ENCODE measurements around the gene MAMSTR. TPM values are rescaled to one million over a fixed set of nuclear protein-coding genes. Genes with fewer than 3 reads are reported as not detected.

The MAMSTR gene
- total and polyA plus RNA-seq, 4 experiments from 2014 or later = 0.71 to 2.5 (median 1.4) TPM

GRCh38 chr19:48751845-48752495 lies 32.4 kb upstream of the MAMSTR start:
- H3K4me3 Mint-ChIP-seq = peak overlapping the region; percentile 77 to 91 (median 86)
- peak in 1 of 5 donors; percentile 19 for DNase-seq
- CTCF ChIA-PET (ENCODE audit: partially characterized antibody) = interaction anchor here (1.0 kb wide), 1 partner anchor 34 kb away, joined by 3 read pairs; no protein-coding TSS in a partner anchor
- H3K27ac Mint-ChIP-seq = peak overlapping the region; percentile 2 to 89 (median 52)
- H3K27me3 Mint-ChIP-seq = peaks cover 6 to 11% of the 10 kb centered on the region in 2 donors
- peaks cover 0 to 1% (median 0%) of the 10 kb centered on the region in 8 donors for H3K9me3 Mint-ChIP-seq
- no peaks in the 10 kb centered on the region for H3K36me3 ChIP-seq (ENCODE audit: insufficient read depth, low read length)
- peaks cover 22% of the 10 kb centered on the region for H3K4me1 ChIP-seq (ENCODE audit: insufficient read depth, low read length)
- H3K27ac ChIP-seq (ENCODE audit: low read depth, low read length) = no peak overlapping the region
- no peaks in the 10 kb centered on the region for H3K9me3 ChIP-seq (ENCODE audit: control insufficient read depth in 1 of 2, low read length in 2 of 2)
- H3K4me3 ChIP-seq (ENCODE audit: low read length in 2 of 2) = peak overlapping the region in 1 of 2 donors; percentile 45
- H3K4me1 Mint-ChIP-seq = peaks cover 13 to 29% (median 20%) of the 10 kb centered on the region in 4 donors
- H3K27me3 ChIP-seq (ENCODE audit: insufficient read depth, low read length) = no peaks in the 10 kb centered on the region
- POLR2A ChIA-PET (ENCODE audit: partially characterized antibody) = interaction anchor here (1.1 to 1.2 kb wide), 2 partner anchors 12 to 77 kb away, joined by 3 to 4 read pairs; no protein-coding TSS in a partner anchor
- intact Hi-C loops (cut with micrococcal nuclease) = no loop called here
- H3K36me3 Mint-ChIP-seq = no peaks in the 10 kb centered on the region

DNA sequence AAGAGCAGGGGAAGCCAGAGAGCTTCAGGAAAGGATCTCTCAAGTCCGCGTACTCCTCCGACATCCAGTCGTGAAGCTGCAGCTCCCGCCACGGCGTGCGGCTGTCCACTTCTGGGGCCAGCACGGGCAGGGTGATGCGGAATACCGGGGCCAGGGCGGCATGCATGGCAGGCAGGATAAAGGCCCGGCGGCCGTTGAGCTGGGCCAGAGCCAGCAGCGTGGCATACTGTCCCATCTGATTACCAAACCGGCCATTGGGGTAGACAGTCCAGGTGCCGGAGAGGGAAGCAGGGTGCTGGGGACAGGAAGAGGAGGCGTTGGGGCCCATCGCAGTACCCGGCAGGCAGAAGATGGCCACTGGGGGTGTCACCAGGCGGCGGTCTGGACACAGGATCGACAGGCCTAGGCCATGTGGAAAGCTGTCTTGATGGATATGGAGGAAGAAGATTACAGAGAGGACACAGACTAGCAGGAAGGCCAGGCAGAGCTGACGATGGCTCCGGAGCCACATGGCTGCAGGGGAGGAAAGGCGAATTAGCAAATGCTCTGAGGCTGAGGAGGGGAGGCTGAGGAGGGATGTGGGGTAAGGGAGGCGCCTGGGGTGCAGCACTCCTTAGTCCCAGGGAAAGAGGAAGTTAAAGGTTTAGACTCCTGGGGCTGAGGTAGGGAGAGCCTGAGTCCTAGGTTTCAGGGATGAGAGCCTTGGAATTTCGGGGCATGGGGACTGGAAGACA lies 31.4 kb upstream of the MAMSTR start:
- peaks cover 0 to 1% (median 0%) of the 10 kb centered on the region in 8 donors for H3K9me3 Mint-ChIP-seq
- intact Hi-C loops (cut with micrococcal nuclease) = no loop called here
- no peak for DNase-seq
- ChIA-PET POLR2A (ENCODE audit: partially characterized antibody) (interaction anchor here (1.0 kb wide), 1 partner anchor 12 kb away, joined by 5 read pairs; no protein-coding TSS in a partner anchor), CTCF (ENCODE audit: partially characterized antibody) (interaction anchor here (1.0 kb wide), 1 partner anchor 33 kb away, joined by 3 read pairs; no protein-coding TSS in a partner anchor)
- no peaks in the 10 kb centered on the region for H3K36me3 Mint-ChIP-seq
- H3K4me1 Mint-ChIP-seq = peaks cover 15 to 36% (median 24%) of the 10 kb centered on the region in 4 donors
- H3K9me3 ChIP-seq (ENCODE audit: control insufficient read depth in 1 of 2, low read length in 2 of 2) = no peaks in the 10 kb centered on the region
- no peak overlapping the region for H3K4me3 ChIP-seq (ENCODE audit: low read length in 2 of 2)
- H3K27me3 ChIP-seq (ENCODE audit: insufficient read depth, low read length) = peaks cover 5% of the 10 kb centered on the region
- no peak overlapping the region for H3K27ac ChIP-seq (ENCODE audit: low read depth, low read length)
- H3K27ac Mint-ChIP-seq = peak overlapping the region in 4 of 7 donors; percentile 17 to 54 (median 28)
- peaks cover 9 to 11% of the 10 kb centered on the region in 2 donors for H3K27me3 Mint-ChIP-seq
- peaks cover 28% of the 10 kb centered on the region for H3K4me1 ChIP-seq (ENCODE audit: insufficient read depth, low read length)
- H3K36me3 ChIP-seq (ENCODE audit: insufficient read depth, low read length) = no peaks in the 10 kb centered on the region
- H3K4me3 Mint-ChIP-seq = peak overlapping the region; percentile 30 to 91 (median 64)

GRCh38 chr19:48750351-48750750 lies 30.8 kb upstream of the MAMSTR start:
- intact Hi-C loops (cut with micrococcal nuclease) = no loop called here
- Histone ChIP-seq H3K36me3 (ENCODE audit: insufficient read depth, low read length) (no peaks in the 10 kb centered on the region), H3K27ac (ENCODE audit: low read depth, low read length) (no peak overlapping the region), H3K4me3 (ENCODE audit: low read length in 2 of 2) (no peak overlapping the region), H3K9me3 (ENCODE audit: control insufficient read depth in 1 of 2, low read length in 2 of 2) (no peaks in the 10 kb centered on the region), H3K27me3 (ENCODE audit: insufficient read depth, low read length) (peaks cover 5% of the 10 kb centered on the region), H3K4me1 (ENCODE audit: insufficient read depth, low read length) (peaks cover 28% of the 10 kb centered on the region)
- Mint-ChIP-seq H3K27me3 (peaks cover 10 to 11% of the 10 kb centered on the region in 2 donors), H3K36me3 (no peaks in the 10 kb centered on the region), H3K9me3 (peaks cover 0 to 1% (median 0%) of the 10 kb centered on the region in 8 donors), H3K27ac (peak overlapping the region in 2 of 7 donors; percentile 17 to 31), H3K4me3 (no peak overlapping the region), H3K4me1 (peaks cover 15 to 37% (median 24%) of the 10 kb centered on the region in 4 donors)
- ChIA-PET CTCF (ENCODE audit: partially characterized antibody) (interaction anchor here (0.8 kb wide), 1 partner anchor 26 kb away, joined by 3 read pairs; no protein-coding TSS in a partner anchor), POLR2A (ENCODE audit: partially characterized antibody) (interaction anchor here (1.0 kb wide), 1 partner anchor 11 kb away, joined by 5 read pairs; no protein-coding TSS in a partner anchor)
- DNase-seq = no peak

DNA sequence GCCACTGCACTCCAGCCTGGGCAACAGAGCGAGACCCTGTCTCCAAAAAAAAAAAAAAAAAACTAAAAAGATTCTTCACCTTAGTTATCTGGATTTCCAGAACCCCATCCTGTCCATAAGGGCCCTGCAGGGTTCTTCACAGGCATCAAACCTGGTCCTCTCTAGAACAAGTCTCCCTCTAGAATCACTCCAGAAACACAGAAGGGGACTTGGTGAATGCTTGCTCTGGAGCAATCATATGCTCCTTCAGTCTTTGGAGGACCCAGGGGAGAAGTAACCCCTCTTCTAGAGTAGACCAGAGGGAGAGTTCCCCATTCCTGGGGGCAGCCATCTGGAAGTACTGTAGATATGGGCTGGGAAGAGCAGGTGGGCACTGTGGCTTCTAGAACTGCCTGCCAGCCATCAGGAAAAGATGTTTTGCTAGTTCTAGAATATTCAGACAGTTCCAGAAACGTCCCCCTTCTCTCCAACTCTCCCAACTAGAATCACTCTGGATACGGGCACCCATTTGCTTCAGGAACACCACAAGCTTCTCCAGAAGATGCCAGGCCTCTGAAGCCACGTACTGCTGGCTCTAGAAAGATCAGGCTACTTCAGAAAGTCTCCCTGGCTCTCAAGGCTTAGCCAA lies 30.2 kb upstream of the MAMSTR start:
- Histone ChIP-seq H3K36me3 (ENCODE audit: insufficient read depth, low read length) (no peaks in the 10 kb centered on the region), H3K27ac (ENCODE audit: low read depth, low read length) (no peak overlapping the region), H3K4me3 (ENCODE audit: low read length in 2 of 2) (no peak overlapping the region), H3K27me3 (ENCODE audit: insufficient read depth, low read length) (peaks cover 5% of the 10 kb centered on the region), H3K9me3 (ENCODE audit: control insufficient read depth in 1 of 2, low read length in 2 of 2) (no peaks in the 10 kb centered on the region), H3K4me1 (ENCODE audit: insufficient read depth, low read length) (peaks cover 28% of the 10 kb centered on the region)
- ChIA-PET CTCF (ENCODE audit: partially characterized antibody) (interaction anchor here (0.8 kb wide), 1 partner anchor 25 kb away, joined by 3 read pairs; no protein-coding TSS in a partner anchor), POLR2A (ENCODE audit: partially characterized antibody) (no interaction called here)
- peak in 1 of 5 donors; percentile 27 for DNase-seq
- no peak overlapping the region for H3K4me3 Mint-ChIP-seq
- no peaks in the 10 kb centered on the region for H3K36me3 Mint-ChIP-seq
- no peak overlapping the region for H3K27ac Mint-ChIP-seq
- H3K9me3 Mint-ChIP-seq = peaks cover 0 to 1% (median 0%) of the 10 kb centered on the region in 8 donors
- peaks cover 15 to 37% (median 25%) of the 10 kb centered on the region in 4 donors for H3K4me1 Mint-ChIP-seq
- intact Hi-C loops (cut with micrococcal nuclease) = no loop called here
- H3K27me3 Mint-ChIP-seq = peaks cover 8 to 11% of the 10 kb centered on the region in 2 donors

GRCh38 chr19:48746738-48747575 lies 27.4 kb upstream of the MAMSTR start, which contains the start of gene IZUMO1:
TSS of gene IZUMO1 (minus strand) at chr19:48746909. CDS start at chr19:48745859, 1,050 bp downstream.
- Histone ChIP-seq H3K27ac (ENCODE audit: low read depth, low read length) (no peak within 1 kb of the TSS), H3K9me3 (ENCODE audit: control insufficient read depth in 1 of 2, low read length in 2 of 2) (no peaks in the 10 kb centered on the region), H3K4me1 (ENCODE audit: insufficient read depth, low read length) (peaks cover 12% of the 10 kb centered on the region), H3K36me3 (ENCODE audit: insufficient read depth, low read length) (no peaks in the 10 kb centered on the region), H3K27me3 (ENCODE audit: insufficient read depth, low read length) (peaks cover 5% of the 10 kb centered on the region), H3K4me3 (ENCODE audit: low read length in 2 of 2) (peak within 1 kb of the TSS in 1 of 2 donors; percentile 23)
- H3K4me1 Mint-ChIP-seq = peaks cover 4 to 24% (median 12%) of the 10 kb centered on the region in 4 donors
- H3K27ac Mint-ChIP-seq = peak within 1 kb of the TSS in 3 of 7 donors; percentile 1 to 60 (median 21)
- intact Hi-C loops (cut with micrococcal nuclease) = no loop called here
- peak; percentile 46 to 70 (median 55) for DNase-seq
- no peaks in the 10 kb centered on the region for H3K36me3 Mint-ChIP-seq
- CTCF ChIA-PET (ENCODE audit: partially characterized antibody) = no interaction called here
- H3K27me3 Mint-ChIP-seq = peaks cover 0 to 4% of the 10 kb centered on the region in 2 donors
- H3K4me3 Mint-ChIP-seq = peak within 1 kb of the TSS in 3 of 8 donors; percentile 6 to 39 (median 35)
- POLR2A ChIA-PET (ENCODE audit: partially characterized antibody) = interaction anchor here (1.3 kb wide), 1 partner anchor 8 kb away, joined by 3 read pairs; no protein-coding TSS in a partner anchor
- peaks cover 0 to 1% (median 0%) of the 10 kb centered on the region in 8 donors for H3K9me3 Mint-ChIP-seq

DNA sequence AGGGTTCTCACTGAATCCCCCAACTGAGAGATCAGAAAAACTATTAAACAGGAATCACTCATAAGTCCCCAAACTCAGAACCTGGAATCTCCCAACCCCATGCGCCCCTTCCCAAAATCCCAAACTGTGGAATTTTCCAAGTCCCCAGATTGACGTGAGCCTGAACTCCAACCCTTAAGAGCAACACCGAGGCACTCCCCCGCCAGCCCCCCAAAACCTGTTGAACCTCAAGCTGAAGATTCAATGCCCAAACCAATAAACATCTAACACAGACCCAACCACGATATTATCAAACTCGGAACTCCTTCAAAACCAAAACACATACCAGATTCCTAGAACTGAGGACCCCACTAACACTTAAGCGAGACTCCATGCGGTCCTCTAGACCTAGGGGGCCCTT lies 26.6 kb upstream of the MAMSTR start:
- peak overlapping the region in 1 of 8 donors; percentile 14 for H3K4me3 Mint-ChIP-seq

More for the DNA sequence above, 26.6 kb upstream of the MAMSTR start:
- Mint-ChIP-seq H3K27me3 (peaks cover 0 to 4% of the 10 kb centered on the region in 2 donors), H3K9me3 (peaks cover 0 to 1% (median 0%) of the 10 kb centered on the region in 8 donors), H3K4me1 (peaks cover 6 to 22% (median 14%) of the 10 kb centered on the region in 4 donors), H3K27ac (peak overlapping the region in 2 of 7 donors; percentile 1 to 60), H3K36me3 (no peaks in the 10 kb centered on the region)
- no peak for DNase-seq
- POLR2A ChIA-PET (ENCODE audit: partially characterized antibody) = no interaction called here
- Histone ChIP-seq H3K36me3 (ENCODE audit: insufficient read depth, low read length) (no peaks in the 10 kb centered on the region), H3K4me3 (ENCODE audit: low read length in 2 of 2) (no peak overlapping the region), H3K4me1 (ENCODE audit: insufficient read depth, low read length) (peaks cover 16% of the 10 kb centered on the region), H3K9me3 (ENCODE audit: control insufficient read depth in 1 of 2, low read length in 2 of 2) (no peaks in the 10 kb centered on the region), H3K27ac (ENCODE audit: low read depth, low read length) (no peak overlapping the region), H3K27me3 (ENCODE audit: insufficient read depth, low read length) (peaks cover 5% of the 10 kb centered on the region)
- intact Hi-C loops (cut with micrococcal nuclease) = no loop called here
- CTCF ChIA-PET (ENCODE audit: partially characterized antibody) = no interaction called here

Data from CD4-positive, alpha-beta memory T cell (primary cell).